ENCODE measurements around the gene PEAK3.
A peak's percentile ranks its signal among the peaks of the same experiment; 100 is the strongest.

DNA sequence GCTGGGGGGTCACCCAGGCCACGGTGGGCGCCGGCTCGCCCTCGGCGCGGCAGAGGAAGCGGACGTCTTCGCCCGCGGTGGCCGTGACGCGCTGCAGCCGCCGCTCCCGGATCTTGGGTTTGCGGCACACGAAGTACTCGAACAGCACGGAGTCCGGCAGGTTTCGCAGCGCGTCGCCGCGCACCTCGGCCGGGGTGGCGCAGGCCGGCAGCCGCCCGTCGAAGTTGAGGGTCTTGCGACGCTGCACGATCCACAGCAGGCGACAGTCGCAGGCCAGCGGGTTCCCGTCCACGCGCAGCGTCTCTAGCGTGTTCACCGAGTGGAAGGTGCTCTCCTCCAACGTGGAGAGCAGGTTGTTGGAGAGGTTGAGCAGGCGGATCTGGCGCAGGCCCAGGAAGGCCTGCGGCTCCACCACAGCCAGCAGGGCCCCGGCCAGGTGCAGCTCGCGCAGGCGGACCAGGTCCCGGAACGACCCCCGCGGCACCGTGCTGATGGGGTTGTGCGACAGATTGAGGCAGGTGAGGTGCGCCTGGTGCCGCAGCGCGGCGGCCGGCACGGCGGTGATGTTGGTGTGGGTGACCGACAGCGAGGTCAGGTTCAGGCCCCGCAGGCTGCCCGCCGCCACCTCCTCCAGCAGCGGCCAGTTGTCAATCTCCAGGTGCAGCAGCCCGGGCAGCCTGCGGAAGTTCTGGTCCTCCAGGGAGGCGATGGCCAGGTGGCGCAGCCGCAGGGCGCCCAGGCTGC lies 8.6 kb upstream of the PEAK3 start:
- TF ChIP-seq, protein P1, sequence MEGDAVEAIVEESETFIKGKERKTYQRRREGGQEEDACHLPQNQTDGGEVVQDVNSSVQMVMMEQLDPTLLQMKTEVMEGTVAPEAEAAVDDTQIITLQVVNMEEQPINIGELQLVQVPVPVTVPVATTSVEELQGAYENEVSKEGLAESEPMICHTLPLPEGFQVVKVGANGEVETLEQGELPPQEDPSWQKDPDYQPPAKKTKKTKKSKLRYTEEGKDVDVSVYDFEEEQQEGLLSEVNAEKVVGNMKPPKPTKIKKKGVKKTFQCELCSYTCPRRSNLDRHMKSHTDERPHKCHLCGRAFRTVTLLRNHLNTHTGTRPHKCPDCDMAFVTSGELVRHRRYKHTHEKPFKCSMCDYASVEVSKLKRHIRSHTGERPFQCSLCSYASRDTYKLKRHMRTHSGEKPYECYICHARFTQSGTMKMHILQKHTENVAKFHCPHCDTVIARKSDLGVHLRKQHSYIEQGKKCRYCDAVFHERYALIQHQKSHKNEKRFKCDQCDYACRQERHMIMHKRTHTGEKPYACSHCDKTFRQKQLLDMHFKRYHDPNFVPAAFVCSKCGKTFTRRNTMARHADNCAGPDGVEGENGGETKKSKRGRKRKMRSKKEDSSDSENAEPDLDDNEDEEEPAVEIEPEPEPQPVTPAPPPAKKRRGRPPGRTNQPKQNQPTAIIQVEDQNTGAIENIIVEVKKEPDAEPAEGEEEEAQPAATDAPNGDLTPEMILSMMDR (conservative IDR thresholded peaks at IDR 0.05 in 1 of 2, IDR thresholded peaks at IDR 0.05 in 1 of 2; ENCODE audit: low read depth in 1 of 2, low read length in 2 of 2) = no peak
- TF ChIP-seq EZH2 (IDR thresholded peaks at IDR 0.05; ENCODE audit: low read length, missing control alignments) = peak; percentile 87
